HG02884 (cell line): Measurements from ENCODE around the gene CSTB.
"Not testable (repeated sequence)": the region's sequence is repeated elsewhere in the genome, so short reads cannot be mapped to it uniquely, and the experiment has no call there.

Source experiments
- ATAC-seq: cut with Tn5 transposase; IDR thresholded peaks from one replicate; pipeline ENCODE4 v1.9.1; 2021; ENCODE audit warnings: mild to moderate bottlenecking, moderate library complexity; ENCODE audit not compliant: unreplicated experiment

The CSTB gene, protein sequence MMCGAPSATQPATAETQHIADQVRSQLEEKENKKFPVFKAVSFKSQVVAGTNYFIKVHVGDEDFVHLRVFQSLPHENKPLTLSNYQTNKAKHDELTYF

DNA sequence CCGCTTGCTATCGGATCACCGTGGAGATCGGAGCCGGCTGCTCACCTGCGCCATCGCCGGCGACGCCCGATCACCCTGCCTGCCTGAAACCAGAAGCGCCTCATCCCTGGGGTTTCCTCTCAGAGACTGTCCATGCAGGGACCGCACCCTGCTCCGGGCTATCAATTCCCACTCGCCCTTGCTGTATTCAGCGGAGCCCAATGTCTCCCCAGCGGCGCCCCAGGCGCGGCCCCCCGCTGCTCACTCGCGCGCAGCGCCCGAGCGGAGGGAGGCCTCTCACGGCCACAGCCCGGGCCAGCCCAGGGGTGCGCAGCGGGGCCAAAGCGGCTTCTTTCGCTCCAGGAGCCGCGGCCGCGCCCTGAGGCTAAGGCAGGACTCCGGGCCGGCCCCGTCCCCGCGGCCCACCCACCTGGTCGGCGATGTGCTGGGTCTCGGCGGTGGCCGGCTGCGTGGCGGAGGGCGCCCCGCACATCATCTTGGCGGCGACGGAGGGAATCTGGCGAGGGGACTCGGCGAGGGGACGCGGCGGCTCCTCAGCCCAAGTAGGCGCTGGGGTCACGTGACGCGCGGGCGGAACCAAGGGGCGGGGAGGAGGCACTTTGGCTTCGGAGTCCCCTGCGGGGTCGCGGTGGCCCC, at the start of gene CSTB:
Gene CSTB, minus strand, starts transcription at position 514 of the 636 bp plus-strand sequence. Its CDS starts 39 bp downstream, at position 475.
- peak; percentile 61 for ATAC-seq

DNA sequence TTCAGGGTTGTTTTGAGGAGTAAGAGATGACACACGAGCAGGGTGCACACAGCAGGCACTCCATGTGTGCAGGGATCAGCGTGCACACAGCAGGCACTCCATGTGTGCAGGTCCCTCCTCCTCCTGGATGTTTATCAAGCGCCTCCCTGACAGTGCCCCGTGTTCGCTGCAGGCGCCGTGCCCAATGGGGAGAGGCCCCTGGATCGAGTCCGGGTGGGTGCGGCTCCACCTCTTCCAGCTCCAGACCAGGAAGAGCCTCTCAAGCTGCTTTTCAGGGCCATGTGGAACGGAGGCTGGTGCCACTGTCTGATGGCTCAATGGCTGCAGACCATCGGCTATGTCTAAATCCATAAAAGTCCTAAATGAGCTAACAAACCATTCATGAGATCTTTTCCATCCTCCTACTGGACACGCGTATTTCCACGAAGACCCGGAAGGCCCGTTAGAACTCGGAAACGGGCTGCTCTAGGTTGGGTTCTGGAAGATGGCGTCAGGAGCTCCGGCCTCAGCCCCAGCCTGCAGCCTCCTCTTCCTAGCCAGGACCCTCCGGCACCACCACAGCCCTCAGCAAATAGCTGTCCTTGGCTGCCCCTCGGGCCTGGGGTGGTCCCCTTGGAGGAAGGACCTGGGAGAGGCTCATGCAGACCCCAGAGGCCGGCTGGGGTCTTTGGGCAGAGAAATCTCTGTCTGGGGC, 49.3 kb upstream of the CSTB start:
- no peak for ATAC-seq

DNA sequence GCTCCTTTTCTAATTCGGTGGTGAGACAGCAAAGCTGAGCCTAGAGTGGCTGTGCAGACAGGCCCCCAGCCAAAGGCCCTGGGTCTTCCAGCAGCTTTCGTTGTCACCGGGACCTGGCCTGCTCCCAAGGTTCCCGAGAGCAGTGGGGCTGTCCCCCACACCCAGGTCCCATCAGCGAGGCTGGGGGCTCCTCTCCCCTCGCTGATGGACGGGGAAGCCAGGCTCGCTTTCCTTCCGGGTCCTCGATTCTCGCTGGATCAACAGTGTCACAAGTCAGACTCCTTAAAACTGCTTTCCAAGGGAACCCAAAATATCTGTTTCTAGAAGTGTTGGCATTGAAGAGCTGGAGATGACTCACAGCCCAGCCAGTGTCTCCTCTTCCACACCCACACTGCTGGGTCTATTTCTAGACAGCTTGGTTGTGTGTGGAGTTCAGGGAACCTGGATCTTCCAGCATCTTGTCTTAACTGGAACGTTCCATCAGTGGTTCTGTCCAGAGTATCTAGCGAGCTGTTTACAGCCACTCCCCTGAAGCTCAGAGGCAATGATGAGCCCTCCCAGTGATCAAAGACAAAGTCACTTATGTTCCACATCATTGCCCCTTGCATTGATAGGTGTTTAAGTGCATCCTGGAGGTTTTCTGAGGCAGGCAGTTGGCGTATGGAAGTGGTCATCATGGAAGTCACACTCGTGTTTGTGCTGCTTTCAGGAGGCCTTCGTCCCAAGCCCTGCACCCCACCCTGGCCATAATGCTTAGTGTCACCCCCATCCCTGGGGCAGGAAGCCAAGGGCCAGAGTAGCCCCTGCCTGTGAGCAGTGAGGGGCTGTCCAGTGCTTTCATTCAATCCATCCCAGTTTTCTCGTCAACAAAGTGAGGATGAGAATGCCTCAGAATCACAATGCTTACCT, 48.5 kb upstream of the CSTB start:
- no peak for ATAC-seq

DNA sequence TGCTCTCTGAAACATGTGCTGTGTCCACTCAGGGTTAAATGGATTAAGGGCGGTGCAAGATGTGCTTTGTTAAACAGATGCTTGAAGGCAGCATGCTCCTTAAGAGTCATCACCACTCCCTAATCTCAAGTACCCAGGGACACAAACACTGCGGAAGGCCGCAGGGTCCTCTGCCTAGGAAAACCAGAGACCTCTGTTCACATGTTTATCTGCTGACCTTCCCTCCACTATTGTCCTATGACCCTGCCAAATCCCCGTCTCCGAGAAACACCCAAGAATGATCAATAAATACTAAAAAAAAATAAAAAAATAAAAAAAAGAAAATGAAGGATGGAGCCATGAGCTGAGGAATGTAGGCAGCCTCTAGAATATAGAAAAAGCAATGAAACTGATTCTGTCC, 46.6 kb upstream of the CSTB start:
- ATAC-seq: not testable (repeated sequence)

DNA sequence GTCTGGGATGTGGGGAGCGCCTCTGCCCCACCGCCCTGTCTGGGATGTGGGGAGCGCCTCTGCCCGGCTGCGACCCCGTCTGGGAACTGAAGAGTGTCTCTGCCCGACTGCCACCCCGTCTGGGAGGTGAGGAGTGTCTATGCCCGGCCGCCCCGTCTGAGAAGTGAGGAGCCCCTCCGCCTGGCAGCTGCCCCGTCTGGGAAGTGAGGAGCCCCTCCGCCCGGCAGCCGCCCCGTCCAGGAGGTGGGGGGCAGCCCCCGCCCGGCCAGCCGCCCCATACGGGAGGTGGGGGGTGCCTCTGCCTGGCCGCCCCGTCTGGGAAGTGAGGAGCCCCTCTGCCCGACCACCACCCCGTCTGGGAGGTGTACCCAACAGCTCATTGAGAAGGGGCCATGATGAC, 46.1 kb upstream of the CSTB start:
- ATAC-seq: not testable (repeated sequence)

DNA sequence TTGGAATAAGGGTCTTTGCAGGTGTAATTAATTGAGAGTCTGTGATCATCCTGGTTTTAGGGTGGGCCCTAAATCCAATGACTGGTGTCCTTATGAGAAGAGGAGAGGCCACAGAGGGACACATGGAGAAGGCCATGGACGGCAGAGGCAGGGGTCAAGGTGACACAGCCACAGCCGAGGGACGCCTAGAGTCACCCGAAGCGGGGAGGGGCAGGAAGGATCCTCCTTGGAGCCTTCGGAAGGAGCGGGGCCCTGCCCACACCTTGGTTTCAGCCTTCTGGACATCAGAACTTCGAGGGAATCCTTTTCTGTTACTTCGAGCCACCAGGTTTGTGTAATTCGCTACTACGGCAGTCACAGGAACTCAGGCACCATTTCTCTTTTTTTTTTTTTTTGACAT, 44.4 kb upstream of the CSTB start:
- ATAC-seq: no peak

DNA sequence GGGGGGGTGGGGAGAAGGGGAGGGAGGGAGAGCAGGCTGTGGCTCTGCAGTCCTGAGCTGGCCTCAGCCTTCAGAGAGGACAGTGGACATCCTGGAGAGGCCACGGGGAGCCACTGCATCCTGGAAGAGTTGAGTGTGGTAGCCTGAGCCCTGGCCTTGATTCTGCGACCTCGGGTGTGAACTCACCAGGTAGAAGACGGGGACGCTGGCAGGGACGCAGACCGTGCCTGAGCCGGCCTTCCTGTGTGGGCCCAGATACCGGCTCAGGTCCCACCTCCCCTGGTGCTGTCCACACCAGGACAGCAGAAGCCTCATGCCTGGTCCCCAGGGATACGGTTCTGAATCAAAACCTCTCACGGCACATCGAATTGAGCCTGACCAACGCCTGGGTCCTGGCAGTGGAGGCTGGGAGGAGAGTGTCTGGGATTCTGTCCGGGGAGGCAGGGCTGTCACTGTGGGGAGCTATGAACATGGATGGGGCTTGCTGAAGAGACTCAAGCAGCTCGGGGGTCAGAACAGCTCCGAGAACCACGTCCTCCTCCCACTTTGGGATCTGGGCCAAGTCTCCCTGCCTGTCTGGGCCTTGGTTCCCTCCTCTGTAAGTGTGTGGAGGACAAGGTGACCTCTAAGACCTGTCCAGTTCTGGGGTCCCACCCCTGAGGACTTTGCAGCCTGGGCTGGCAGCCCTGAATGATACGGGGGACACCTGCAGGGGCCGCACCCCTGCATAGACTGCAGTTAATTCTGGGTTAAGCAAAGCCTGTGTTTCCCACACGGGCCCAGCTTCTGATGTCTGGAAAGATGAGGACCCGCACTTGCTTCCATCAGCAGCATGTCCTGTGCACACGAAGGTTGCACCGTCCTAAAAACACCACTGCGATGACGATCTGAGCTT, 43.6 kb upstream of the CSTB start:
- no peak for ATAC-seq

DNA sequence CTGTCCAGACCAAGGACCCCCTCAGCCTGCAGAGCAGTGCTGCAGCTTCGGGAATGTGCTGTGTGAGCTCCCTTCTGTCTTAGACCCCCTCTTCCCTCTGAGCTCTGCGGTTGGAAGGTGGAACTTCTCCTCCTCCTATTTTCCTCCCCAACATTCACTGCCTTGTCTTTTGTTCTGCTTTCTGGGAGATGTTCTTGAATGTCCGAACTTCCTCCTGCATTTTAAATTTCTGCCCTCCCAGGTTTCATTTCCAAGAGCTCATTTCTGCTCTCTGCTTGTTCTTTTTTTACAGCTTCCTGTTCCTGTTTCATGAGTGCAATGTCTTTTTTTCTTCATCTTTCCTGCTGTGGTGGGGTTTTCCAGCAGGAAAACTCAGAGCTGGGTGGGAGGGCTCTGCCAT, 42.6 kb upstream of the CSTB start:
- ATAC-seq: no peak

DNA sequence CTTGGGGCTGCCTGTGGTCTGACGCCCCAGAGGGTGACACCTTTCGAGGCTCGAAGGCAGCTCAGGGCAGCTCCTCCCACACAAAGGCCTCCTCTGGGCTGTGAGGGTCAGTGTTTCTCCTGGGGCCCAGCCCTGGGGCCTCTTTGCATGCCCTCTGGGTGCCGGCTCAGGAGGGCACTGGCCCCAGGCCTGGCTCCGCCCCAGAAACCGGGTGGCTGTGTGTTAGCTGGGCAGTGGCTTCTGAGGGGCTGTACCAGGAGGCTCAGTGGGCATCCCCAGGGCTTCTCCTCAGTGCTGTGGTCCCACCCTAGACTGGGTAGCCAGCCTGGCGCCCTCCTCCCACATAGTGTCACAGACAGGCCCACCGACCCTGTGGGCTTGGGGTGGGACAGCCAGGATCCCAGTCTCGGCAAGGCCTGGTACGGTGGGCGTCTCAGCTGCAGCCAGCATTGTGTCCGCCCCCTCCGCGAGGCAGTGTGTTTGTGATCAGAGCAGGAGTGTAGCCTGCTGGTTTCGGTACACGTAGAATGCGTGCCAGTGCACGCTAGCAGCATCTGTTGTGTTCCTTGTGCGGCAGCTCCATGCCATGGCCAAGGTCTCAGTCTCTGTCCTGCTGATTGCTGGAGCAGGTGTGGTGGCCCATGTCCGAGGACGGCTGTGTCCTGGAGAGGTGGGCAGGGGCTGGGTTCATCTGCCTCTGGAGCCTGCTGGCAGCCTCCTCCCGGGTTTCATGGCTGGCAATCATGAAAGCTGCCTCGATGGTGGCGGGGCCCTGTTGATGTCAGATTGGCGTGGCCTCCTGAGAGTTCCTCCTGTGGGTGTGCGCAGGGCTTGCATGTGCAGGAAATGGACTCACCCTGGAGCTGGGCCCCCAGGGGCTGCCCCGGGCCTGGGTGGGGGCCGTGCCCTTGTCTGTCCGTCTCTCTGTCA, 41.3 kb upstream of the CSTB start:
- no peak for ATAC-seq

DNA sequence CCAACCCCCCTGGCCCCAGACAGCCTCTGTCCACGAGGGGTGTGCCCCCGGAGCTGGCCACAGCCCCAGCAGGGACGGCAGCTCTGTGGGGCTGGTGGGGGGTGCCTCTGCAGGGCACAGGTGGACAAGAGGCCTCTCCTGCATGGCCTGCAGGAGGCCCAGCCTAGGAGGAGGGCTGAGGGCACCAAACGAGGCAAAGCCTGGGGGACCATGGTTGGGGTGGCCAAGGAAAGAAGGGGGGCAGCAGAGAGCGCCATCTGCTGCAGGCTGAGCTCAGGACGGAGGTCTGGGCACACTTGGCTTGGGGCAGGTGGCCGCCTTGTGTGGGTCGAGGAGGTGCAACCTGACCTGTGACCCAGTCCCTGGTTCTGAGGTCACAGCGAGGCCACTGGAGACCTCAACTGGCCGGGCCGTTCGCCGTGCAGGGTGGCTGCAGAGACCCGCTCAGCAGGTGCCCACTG, 40.5 kb upstream of the CSTB start:
- ATAC-seq: no peak

DNA sequence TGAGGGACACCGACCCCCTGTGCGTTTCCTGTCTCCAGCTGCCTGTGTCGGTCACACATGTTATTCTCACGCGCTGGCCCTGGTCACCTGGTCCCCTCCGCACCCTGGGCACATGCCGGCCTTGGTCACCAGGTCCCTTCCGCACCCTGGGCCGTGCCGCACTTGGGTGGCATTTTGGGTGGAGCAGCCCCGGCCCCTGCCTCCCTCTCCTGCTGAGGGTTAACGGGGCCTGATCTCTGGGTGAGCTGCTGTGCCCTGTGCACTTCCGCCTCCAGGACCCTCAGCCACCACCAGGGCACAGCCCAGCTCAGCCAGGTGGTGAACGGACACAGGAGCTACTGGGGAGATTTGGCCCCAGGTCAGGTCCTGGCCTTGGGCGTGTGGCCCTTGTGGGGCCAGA, 39.9 kb upstream of the CSTB start:
- ATAC-seq: no peak

DNA sequence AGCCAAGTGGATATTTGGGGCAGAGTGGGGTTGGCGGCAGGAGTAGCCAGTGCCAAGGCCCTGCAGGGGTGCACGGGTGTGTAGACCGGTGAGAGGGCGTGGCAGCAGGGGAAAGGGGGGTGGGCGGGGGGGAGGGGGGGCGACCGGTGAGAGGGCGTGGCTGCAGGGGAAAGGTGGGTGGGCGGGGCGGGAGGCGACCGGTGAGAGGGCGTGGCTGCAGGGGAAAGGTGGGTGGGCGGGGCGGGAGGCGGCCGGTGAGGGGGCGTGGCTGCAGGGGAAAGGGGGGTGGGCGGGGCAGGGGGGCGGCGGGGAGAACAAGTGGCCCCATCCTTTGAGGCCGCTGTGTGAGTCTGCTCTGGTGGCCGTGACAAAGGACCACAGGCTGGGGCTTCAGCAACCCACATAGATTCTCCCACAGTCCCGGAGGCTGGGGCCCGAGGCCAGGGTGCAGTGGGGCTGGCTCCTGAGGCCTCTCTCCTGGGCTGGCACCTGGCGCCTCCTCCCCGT, 39.1 kb upstream of the CSTB start:
- no peak for ATAC-seq

DNA sequence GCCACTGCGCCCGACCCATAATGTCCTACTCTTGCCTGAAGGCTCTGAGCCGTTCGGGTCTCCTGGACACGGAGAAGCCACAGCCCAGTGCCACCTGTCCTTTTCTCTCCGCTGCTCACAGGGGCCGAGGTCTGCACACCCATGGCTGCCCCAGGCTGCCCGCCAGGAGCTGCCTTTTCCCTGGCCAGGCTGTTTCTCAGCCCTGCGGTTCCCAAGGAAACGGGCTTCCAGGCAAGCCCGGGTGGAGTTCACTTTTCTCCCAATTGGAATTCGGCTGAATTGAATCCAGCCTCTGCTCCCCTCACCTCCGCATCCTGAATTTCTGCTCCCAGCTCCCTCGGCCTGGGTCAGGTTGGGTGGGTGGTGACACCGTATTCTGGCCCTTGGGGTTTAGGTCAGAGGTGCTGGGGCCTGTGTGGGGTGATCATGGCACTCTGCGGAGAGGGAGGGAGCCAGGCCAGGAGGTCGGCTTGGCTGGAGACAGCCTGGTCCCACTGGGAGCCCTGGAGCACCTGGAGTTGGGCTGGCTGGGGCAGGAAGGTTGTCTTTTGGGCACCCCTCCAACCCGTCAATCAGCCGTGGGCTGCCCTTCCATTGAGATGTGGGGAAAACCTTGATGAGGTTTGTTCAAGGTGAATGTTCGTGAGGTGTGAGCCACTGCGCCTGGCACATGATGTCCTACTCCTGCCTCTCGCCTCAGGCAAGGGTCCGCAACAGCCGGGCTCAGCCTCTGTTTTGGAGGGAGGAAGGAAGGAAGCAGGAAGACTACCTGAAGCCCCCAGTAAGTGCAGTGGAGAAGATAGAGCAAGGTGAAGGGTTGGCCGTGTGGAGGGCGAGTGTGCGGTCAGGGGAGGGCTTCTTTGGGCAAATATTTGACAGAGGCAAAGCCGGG, 38.4 kb upstream of the CSTB start:
- ATAC-seq: no peak

DNA sequence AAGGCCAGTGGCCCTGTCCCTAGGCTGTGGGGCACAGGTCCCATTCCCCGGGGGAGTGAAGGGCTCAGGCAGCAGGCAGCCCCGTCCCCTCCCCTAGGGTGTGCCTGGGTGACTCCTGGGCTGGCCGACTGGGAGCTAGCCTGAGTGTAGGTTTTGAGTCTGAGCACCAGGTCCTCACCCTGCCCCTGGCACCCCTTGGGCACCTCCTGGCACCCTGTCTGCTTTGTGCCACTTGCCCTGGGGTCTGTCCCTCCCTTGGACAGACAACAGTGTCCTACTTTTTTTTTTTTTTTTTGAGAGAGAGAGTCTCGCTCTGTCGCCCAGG, 37.5 kb upstream of the CSTB start:
- no peak for ATAC-seq

DNA sequence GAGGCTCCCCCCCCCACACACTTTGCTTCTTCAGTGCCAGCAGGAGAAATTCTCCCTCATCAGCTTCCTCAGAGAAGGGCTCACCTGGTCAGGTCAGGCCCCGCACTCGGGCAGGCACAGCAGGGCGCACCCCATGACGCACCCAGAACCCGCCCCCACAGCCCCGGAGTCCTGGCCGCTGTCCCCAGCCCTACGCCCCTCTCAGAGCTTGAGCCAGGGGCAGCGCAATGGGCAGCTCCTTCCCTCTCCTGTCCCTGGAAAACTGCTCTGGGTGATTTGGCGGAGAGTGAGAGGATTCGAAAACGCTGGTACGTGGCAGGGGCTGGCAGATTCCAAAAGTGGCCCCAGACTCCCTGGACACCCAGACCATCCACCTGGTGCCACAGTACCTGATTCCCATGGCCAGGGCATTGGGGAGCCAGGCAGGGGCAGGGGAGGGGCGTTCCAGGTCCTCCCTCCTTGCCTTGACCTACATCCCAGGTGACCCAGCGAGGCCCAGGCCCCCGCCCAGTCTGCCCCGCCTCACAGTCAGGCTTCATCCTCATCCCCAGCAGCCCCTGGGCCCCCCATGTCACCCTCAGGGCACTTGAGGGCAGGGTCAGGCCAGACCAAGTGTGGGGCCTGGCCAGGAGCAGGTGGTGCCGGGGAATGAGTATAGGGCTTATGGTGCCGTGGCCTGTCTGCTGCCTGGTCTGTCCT, 37.0 kb upstream of the CSTB start:
- no peak for ATAC-seq

DNA sequence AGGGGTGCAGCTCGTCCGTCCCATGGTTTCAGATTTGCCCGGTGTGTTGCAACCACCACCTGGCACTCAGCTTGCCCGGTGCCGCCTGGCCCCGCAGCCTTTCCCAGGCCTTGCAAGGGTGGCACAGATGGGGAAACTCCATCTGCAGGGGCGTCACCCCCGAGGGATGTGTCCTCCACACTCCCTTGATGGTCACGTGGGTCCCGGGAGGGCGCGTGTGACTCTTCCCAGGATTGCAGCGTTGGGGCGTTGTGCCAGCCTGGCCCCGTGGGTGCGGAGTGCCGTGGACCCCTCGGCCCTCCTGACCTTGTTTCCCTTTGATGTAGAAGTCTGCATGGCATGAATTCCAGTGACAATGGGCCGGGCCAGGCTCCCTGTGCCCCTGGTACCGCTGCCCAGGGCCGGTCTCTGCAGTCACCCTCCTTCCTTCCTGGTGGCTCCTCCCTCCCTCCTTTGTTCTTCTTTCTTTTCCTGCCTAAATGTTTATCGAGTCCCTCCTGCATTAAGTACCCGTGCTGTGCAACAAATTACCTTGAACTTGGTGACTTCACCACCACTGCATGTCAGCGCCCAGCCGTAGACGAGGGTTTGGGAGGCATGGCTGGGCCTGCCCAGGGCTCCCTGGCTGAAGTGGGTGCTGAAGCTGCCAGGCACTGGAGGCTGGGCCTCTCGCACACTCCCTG, 36.2 kb upstream of the CSTB start:
- ATAC-seq: no peak
